GM03348 (cell line): ENCODE measurements around the gene CCDC77.

Source experiments
- DNase-seq: peaks from one replicate; pipeline ENCODE4 v3.0.0; 2012; ENCODE audit warnings: low spot score

CCDC77 gene

GRCh38 chr12:452667-453210, 51.3 kb downstream of the CCDC77 start:
- no peak for DNase-seq

DNA sequence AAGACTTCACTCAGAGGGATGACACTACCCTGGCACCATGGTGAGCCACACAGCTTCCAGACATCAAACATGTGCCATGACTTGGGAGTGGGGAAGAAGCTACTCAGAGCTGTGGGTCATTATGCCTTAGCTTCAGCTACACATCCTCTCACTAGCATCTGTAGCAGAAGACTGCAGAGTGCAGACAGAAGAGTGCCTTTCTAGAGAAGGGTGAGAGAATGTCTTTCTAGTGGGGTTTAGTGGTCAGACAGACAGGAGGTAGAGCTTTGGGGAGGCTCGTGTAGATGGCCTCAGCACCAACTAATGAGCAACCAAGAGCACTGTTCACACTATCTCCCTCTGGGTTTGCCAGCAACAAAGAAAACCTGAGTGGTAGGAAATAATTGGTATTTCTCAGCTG, 53.4 kb downstream of the CCDC77 start:
- DNase-seq = no peak

DNA sequence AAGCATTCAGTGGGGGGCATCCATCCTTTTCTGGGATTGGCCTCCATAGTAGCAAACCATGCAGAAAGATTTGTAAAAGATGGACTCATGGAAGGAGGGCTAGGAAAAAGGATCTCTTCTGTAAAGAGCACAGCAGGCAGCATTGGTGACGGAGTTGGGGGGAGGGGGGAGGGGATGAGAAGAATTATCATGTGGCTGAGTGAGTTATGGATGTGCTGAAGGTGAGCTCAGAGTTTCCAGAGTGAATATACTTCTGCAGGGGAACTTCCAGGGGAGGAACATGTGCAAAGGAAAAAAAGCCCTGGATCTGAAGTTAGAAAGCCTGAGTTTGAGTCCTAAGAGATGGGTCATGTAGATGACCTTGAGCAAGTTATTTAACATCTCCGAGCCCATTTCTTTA, 54.4 kb downstream of the CCDC77 start:
- DNase-seq = no peak

- no peak for DNase-seq
These were observed 56.2 kb downstream of the CCDC77 start for GRCh38 chr12:457676-458075.

DNA sequence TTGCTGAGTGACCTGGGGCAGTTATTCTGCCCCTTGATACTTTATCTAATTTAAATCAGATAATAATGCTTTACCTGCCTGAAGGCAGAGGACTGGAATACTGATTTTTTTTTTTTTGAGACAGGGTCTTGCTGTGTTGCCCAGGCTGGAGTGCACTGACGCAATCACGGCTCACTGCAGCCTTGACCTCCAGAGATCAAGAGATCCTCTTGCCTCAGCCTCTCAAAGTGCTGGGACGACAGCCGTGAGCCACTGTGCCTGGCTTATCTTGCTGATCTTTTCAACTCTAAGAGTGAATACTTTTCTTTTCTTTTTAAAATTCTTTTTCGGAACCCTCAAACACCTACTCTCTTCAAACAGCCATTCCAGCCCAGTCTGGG, 57.6 kb downstream of the CCDC77 start:
- no peak for DNase-seq

DNA sequence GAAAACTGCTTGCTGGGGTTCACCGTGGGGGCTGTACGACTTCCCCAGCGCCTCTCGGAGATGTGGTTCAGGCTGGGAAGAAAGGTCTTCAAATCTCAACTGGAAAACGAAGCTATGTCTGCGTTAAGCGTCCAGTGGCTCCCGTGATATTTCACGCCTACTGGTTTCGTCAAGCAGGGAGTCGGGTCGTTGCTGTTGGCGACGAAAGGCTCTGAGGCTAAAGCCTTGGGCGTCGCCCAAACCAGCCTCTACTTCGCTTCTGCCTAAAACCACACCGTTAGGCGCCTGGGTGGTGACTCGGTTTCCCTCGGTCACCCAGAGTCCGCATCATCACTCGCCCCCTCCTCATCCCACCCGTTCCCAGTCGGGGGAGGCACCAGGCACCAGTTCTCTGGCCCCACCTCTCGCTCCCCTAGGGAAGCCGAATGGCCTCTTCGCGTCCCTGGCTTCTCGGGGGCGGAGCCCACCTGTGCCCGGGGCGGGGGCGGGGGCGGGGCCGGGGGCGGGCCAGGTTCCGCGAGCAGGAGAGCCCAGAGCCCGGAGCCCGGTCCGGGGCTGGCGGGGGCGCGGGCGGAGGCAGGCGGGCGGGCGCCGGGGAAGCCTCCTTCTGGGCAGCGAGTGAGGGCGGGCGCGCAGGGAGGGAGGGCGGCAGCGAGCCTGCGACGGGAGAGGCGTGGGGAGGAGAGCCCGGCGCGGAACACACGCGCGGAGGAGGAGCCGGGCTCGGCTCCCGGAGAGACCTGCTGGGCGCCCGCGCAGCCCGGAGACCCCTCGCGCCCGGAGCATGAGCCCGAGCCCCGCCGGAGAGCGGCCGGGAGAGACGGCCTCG, 58.2 kb downstream of the CCDC77 start, which contains the start of gene B4GALNT3:
Gene B4GALNT3 (plus strand): TSS at position 510 of the 829 bp plus-strand sequence. CDS start 438 bp downstream, outside the sequence.
- peak; percentile 76 for DNase-seq

DNA sequence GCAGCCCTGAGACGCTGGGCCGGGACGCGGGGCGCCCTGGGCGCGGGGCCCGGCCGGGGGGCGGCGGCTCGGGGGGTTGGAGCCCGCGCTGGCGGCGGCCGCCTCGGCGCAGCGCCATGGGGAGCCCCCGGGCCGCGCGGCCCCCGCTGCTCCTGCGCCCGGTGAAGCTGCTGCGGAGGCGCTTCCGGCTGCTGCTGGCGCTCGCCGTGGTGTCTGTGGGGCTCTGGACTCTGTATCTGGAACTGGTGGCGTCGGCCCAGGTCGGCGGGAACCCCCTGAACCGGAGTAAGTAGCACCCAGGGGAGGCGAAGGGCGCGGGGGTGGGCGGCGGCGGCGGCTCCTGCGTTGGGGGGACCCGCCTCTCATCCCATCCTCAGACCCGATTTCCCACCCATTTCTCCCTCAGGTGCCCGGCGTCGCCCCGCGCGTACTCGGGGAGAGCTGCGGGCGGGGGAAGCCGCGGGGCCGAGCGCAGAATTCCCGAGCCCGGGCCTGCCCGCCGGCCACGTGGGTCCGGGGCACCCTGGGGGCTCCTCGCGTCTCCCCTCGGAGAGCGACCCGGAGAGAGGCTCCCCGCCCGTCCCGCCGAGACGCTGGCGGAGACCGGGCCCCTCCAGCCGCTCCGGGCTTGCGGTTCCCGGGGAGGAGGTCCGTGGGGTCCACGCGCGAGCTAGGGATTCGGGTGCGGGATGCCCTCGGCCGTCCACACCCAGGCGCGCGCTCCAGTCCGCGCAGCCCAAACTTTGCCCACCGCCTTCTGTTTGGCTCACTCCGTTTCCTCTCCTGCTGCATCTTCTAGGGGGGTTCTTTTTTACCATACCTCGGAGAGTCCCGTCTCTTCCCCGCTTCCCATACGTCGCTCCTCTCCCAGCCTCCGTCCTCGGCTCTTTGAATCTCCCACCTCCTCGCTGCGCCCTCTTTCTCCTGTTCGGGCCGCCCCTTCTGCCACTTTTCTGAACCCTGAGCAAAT, 59.1 kb downstream of the CCDC77 start:
- peak; percentile 52 for DNase-seq

DNA sequence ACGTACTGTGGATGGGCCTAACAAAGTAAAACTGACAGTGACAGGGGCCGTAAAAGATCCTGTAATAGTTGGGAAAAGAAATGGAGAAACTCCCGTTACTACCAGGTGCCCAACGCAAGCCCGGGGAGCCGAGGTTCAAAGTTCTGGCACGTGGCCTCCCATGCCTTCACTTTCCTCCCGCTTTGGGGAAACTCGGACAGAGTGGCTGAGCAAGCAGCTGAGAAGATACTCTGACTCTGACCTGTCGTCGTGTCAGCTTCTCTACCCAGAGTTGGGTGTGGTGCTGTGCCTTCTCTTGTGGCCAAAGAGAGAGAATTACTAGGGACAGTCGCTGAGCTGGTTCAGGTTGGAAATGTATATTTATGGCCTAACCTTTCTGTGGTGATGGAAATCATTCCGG, 60.0 kb downstream of the CCDC77 start:
- DNase-seq = no peak

GRCh38 chr12:462936-463705, 61.7 kb downstream of the CCDC77 start:
- no peak for DNase-seq

DNA sequence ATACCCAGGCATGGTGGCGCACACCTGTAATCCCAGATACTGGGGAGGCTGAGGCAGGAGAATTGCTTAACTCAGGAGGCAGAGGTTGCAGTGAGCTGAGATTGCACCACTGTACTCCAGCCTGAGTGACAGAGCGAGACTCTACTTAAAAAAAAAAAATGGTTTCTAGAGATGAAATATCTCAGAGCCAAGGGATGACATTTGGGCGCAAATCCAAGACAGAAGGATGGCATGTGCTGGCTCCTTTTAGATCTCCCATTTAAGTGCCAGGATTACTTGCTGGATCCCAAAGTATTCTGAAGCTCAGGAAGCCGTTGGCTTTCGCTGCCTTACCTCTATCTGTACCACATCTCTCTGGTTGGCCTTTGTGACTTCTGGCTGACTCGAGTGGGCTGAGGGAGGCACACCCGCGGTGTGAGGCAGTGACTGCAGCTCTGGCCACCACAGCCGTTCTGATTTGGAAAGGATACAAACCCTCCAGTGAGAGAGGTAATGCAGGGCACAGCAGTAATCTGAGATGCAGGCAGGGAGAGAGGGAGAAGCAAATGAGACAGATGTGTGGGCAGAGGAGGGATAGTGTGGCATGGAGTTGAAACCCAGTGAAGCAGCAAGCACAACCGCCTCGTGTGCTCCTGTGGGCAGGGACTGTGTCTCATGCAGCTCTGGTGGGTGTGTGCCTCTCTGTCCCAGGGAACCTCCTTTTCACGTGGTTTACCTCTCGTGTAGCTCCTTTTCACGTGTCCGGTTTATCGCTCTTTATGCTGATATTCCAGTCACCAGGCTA, 63.2 kb downstream of the CCDC77 start:
- DNase-seq = no peak

DNA sequence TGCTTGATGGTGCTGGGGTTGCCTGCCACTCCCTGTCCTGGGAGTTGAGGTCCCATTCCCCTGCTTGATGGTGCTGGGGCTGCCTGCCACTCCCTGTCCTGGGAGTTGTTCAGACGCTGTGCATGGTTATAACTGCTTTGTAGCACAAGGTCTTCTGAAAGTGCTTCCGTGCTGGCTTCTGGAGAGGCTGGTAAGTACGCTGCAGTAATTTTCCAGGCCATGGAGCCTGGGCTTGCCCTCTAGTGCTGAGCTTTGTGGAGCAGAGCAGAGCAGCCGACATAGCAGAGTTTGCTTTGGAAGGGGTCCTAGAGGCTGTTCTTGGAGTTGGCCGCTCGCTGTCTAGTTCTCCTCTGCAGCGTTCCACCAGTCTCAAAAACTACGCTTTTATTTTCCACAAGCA, 64.6 kb downstream of the CCDC77 start:
- DNase-seq = no peak

- no peak for DNase-seq
These were observed 65.3 kb downstream of the CCDC77 start for GRCh38 chr12:466762-467161.

DNA sequence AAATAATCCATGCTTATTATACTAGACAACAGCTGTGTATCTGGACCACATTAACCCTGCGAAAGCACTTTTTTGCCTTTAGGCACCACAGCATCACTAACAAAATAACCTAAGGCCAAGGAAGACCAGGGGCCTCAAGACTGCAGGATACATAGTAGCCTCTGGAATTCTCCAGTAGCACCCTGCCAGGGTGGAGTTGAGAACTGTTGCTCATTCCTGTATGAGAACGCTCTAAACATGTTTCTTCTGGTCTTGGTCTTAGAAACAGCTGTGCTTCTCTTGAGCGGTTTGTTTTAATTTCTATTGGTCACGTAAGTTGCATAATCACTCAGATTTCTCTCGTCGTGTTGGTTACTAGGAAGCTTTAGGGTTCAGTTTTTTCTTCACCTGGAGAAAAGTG, 66.1 kb downstream of the CCDC77 start:
- no peak for DNase-seq

DNA sequence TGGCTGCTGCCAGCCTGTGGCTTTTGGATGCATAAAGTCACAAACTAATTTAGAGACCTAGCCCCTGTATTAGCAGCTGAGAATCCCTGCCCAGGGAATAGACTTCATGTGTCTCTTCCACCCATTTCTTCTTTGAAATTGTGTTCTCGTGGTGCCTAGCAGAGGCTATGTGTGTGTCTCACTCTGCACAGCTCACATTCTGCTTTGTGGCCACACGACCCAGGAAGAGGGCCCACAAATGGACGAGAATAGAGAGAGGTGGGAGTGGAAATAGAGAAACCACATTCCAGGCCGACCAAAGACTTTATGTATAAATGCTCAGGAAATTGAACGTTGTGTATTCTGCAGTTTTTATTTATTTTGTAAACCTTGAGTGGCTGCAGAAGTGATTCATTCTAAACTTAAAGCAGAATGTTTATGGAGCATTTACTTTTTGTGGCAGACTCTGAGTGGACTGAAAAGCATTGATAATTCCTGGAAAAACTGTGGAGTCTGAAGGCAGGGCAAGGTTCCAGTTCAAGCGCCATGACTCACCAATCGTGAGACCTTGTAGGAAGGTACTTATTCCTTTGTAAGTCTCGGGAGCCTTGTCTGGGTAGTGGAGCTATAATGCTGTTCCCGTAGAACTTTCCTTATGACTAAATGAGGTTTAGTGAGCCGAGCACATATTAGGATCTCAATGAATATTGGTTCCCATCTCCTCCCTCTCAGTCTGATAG, 67.4 kb downstream of the CCDC77 start:
- DNase-seq = no peak

DNA sequence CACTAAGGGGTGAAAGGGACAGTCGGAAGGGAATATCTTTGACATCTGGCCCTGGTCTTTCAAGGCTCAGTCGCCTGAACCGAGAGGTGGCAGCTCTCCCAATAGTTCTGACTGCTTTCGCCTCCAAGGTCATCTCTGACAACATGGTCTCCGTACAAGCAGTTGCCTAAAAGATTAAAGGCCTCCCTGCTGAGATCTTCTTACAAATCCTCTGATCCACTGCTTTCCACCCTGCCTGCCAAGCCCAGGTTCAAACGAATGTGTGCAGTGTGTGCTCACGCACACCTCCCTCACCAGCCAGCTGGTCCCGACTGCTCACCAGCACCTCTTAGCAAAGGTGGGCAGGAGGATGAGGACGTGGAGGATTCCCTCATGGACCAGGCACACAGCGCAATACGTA, 68.7 kb downstream of the CCDC77 start:
- no peak for DNase-seq

DNA sequence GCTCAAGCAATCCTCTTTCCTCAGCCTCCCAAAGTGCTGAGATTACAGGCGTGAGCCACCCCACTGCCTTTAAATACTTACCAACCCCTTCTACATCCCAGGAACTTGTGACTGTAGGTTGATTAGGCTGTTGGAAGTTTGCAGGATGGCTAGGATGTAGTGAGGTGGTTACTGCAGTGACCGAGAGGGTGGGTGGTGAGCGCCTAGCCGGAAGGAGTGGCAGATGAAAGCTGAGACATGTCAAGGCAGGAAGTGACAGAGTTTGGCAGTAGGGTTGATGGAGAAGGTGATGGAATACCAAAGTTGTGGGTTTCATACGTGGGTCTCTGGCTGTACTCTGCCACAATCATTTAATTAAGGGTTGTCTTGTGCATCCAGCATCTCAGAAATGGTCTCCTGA, 71.8 kb downstream of the CCDC77 start:
- DNase-seq = no peak

DNA sequence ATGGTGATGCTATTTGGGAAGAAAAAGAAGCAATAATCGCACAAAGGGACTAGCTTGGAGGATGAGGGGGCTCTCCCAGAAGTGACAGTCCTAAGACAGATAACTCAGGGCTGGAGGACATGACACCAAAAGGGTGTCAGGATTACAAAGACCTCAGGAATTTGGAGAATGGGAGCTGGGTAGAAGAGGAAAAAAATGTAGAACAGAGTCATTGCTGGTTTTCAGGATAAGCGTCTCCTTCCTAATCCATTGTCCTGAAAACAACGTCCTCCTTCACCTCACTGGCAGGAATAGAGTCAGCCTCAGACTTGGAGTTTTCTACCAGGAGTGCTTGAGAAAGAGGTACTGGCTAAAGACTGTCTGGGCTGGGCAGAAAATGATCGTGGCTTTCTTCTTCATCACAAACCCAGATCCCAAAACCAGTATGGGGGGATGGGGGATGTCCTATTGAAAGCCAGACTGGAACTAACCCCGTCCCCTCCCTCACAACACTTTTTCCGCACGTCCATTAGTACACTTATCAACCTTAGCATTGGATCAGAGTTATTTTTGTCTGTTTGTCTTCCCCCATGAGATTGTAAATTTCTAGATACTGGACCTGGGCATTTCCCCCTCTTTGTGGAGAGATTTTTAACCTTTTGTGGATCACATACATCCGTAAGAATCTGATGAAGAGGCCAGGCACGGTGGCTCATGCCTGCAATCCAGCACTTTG, 72.6 kb downstream of the CCDC77 start:
- DNase-seq = peak; percentile 52

DNA sequence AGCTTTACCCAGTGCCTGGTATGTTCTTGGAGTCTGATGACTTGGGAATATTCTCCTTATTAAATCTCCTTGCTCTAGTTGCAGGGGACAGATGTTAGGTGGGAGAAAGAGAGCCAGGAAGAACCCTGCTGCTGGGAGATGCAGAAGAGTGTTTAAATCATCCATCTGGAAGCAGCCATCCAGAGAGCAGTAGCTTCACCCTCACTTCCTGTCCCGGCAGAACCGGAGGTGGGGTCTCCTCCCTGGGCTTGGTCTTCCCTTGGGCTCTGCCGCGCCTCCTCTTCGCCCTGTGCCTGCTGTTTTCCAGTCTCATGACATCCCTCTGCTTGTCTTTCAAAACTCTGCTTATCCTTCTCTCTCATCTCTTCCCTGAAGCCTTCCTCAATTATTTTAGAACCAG, 73.8 kb downstream of the CCDC77 start:
- no peak for DNase-seq

DNA sequence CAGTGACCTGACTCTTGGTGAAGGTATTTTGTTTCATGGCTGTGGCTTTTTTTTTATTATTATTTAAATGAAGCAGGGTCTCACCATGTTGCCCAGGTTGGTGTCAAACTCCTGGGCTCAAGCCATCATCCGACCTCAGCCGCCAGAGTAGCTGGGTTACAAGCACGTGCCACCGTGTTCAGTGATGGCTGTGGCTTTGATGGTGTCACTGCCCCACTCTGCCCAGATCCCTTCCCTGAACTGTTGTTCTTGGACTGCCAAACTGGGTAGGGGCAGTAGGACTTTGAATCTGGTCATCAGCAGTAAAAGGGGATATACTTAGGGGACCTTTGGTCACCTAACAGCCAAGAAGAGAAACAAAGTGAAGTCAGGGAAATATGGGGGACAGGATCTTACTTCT, 77.7 kb downstream of the CCDC77 start:
- no peak for DNase-seq
